ENCODE measurements around the gene RBM20. TPM values are rescaled to one million over a fixed set of nuclear protein-coding genes. Genes with fewer than 3 reads are reported as not detected.

Gene RBM20
- total and polyA plus RNA-seq, 2 of the 4 experiments (the other 2 are of a cell fraction), result under 0.01 to 0.15 TPM

GRCh38 chr10:110872145-110872983 lies 228.2 kb downstream of the RBM20 start:
- intact Hi-C loops (cut with micrococcal nuclease) (loop anchor here (2.0 to 5.0 kb wide), 3 partner anchors 70 to 260 kb away; no protein-coding TSS in a partner anchor), in situ Hi-C loops (cut with MboI; ENCODE audit: low sequenced_read_pairs) (no loop called here), dilution Hi-C loops (cut with HindIII; ENCODE audit: low sequenced_read_pairs, unreplicated experiment) (no loop called here)
- Histone ChIP-seq H3K4me2 (ENCODE audit: low read depth, low read length) (peak overlapping the region; percentile 91), H2AK5ac (ENCODE audit: low read depth, low read length) (no peak overlapping the region), H3K56ac (ENCODE audit: extremely low read depth, insufficient read depth, low read length) (peak overlapping the region; percentile 47; the same call in 1 of the 2 replicates), H3K23ac (ENCODE audit: low read depth, low read length) (no peak overlapping the region), H2BK5ac (ENCODE audit: low read depth, low read length, poor library complexity, severe bottlenecking) (peak overlapping the region; percentile 51), H4K20me1 (ENCODE audit: insufficient read depth, low read length) (no peaks in the 10 kb centered on the region; the same call in 1 of the 2 replicates), H3K4me1 (ENCODE audit: control insufficient read depth, insufficient read depth, low read length) (peaks cover 4% of the 10 kb centered on the region), H3K36me3 (ENCODE audit: control insufficient read depth, insufficient read depth, low read length) (peaks cover 2% of the 10 kb centered on the region), H2BK20ac (ENCODE audit: low read depth, low read length) (no peak overlapping the region), H3K27ac (ENCODE audit: insufficient read depth, low read length) (peak overlapping the region; percentile 55), H2BK15ac (ENCODE audit: low read depth, low read length) (no peak overlapping the region; the same call in 2 of the 3 replicates), H2BK120ac (ENCODE audit: low read depth, low read length) (peak overlapping the region; percentile 21; the same call in 1 of the 2 replicates), H3K9ac (ENCODE audit: low read depth, low read length) (peak overlapping the region; percentile 90), H4K91ac (ENCODE audit: insufficient read depth, low read depth, low read length) (peak overlapping the region; percentile 59), H3K9me3 (ENCODE audit: control insufficient read depth, insufficient read depth, low read length) (no peaks in the 10 kb centered on the region), H3K4ac (ENCODE audit: low read depth, low read length) (peak overlapping the region; percentile 40), H3K9me1 (ENCODE audit: insufficient read depth, low read length) (peaks cover 13% of the 10 kb centered on the region), H3K79me1 (ENCODE audit: low read depth in 1 of 2, low read length in 2 of 2) (peaks cover 0 to 14% of the 10 kb centered on the region in 2 experiments; a peak in 2 of 4 replicates), H2AFZ (replicated peaks; ENCODE audit: low read length, poor library complexity) (peak overlapping the region; percentile 95), H2AK9ac (replicated peaks; ENCODE audit: low read depth, low read length, poor library complexity) (peak overlapping the region; percentile 93), H3K27me3 (ENCODE audit: control insufficient read depth, insufficient read depth, low read length) (no peaks in the 10 kb centered on the region), H3K18ac (ENCODE audit: low read depth, low read length) (peak overlapping the region; percentile 19), H4K8ac (ENCODE audit: low read depth in 2 of 2, low read length in 2 of 2) (peak overlapping the region in 1 of 2 experiments; percentile 45; a peak in 2 of 4 replicates), H4K5ac (ENCODE audit: low read depth, low read length) (no peak overlapping the region; the same call in 1 of the 2 replicates), H3K4me3 (ENCODE audit: insufficient read depth, low read depth, low read length) (peak overlapping the region; percentile 54), H3K14ac (replicated peaks; ENCODE audit: low read depth, low read length) (no peak overlapping the region)
- ChIA-PET POLR2A (ENCODE audit: unreplicated experiment) (interaction anchor here (0.7 kb wide), 1 partner anchor 138 kb away, joined by 11 read pairs; no protein-coding TSS in a partner anchor), CTCF (interaction anchor here (0.7 kb wide), 1 partner anchor 230 kb away, joined by 3 read pairs; no protein-coding TSS in a partner anchor)
- BruUV-seq (replicated peaks), result no TSS peak
- WGBS, 2 experiments (ENCODE audit: extremely low coverage in 2 of 2, insufficient read length in 1 of 2), result 0% methylated on average over 26 of the region's 70 CpGs; no CpG with 5 or more reads in 1 of the 2 experiments
- ATAC-seq (ENCODE audit: low read depth) (peak; percentile 72), DNase-seq (peak; percentile 81)
- TF ChIP-seq CEBPB (IDR thresholded peaks at IDR 0.05; ENCODE audit: low read depth, low read length) (peak; percentile 90), RFX5 (IDR thresholded peaks at IDR 0.05; ENCODE audit: low read depth, low read length) (no peak), BHLHE40 (IDR thresholded peaks at IDR 0.05; ENCODE audit: low read depth, low read length) (peak; percentile 28; the same call in 1 of the 2 replicates), POLR2A (IDR thresholded peaks at IDR 0.05; ENCODE audit: low read depth, low read length) (peak; percentile 68), NFE2L2 (IDR thresholded peaks at IDR 0.05; ENCODE audit: low read depth, low read length) (no peak), CHD1 (IDR thresholded peaks at IDR 0.05; ENCODE audit: low read depth, low read length) (no peak; the same call in 1 of the 2 replicates), SMC3 (IDR thresholded peaks at IDR 0.05; ENCODE audit: low read depth, low read length) (0 out of 2 replicates have a peak, but pooled peaks have one; percentile 9), FOS (IDR thresholded peaks at IDR 0.05; ENCODE audit: low read depth, low read length) (no peak), ELK1 (IDR thresholded peaks at IDR 0.05; ENCODE audit: borderline replicate concordance, low read depth, low read length) (no peak), CTCF (conservative IDR thresholded peaks at IDR 0.05; ENCODE audit: low read depth, low read length) (peak; percentile 25; the same call in 1 of the 2 replicates), RAD21 (IDR thresholded peaks at IDR 0.05; ENCODE audit: low read length) (no peak), RCOR1 (IDR thresholded peaks at IDR 0.05; ENCODE audit: insufficient replicate concordance, low read length) (no peak), MAFK (IDR thresholded peaks at IDR 0.05; ENCODE audit: low read depth, low read length) (no peak)
